ELF-1 (cell line): ENCODE measurements around the gene BEX1.
A peak's percentile ranks its signal among the peaks of the same experiment; 100 is the strongest.
"Not testable (repeated sequence)": the region's sequence is repeated elsewhere in the genome, so short reads cannot be mapped to it uniquely, and the experiment has no call there.

Source experiments
- DNase-seq: peaks from one replicate; pipeline ENCODE4 v3.0.0-alpha.2; 2016; ENCODE audit warnings: low read depth, low spot score

BEX1 gene

GRCh38 chrX:103063918-103064434, at the start of gene BEX1:
Gene BEX1, minus strand, starts transcription at chrX:103064171. Its CDS starts 897 bp downstream, at chrX:103063274.
- DNase-seq = peak; percentile 56

- DNase-seq = not testable (repeated sequence)
Observed at GRCh38 chrX:103109497-103109896, 45.5 kb upstream of the BEX1 start.

GRCh38 chrX:103107836-103108235, 43.9 kb upstream of the BEX1 start:
- DNase-seq = no peak

GRCh38 chrX:103107227-103107737, 43.3 kb upstream of the BEX1 start:
- not testable (repeated sequence) for DNase-seq

GRCh38 chrX:103104370-103104769, 40.4 kb upstream of the BEX1 start:
- DNase-seq = not testable (repeated sequence)

- not testable (repeated sequence) for DNase-seq
Observed at GRCh38 chrX:103103866-103104265, 39.9 kb upstream of the BEX1 start.

GRCh38 chrX:103101299-103102042, 37.5 kb upstream of the BEX1 start:
- peak; percentile 62 for DNase-seq

GRCh38 chrX:103100484-103100883, 36.5 kb upstream of the BEX1 start:
- no peak for DNase-seq

- DNase-seq = no peak
Observed at GRCh38 chrX:103099691-103100090, 35.7 kb upstream of the BEX1 start.

GRCh38 chrX:103098488-103098887, 34.5 kb upstream of the BEX1 start:
- DNase-seq = no peak

- no peak for DNase-seq
Observed at GRCh38 chrX:103092942-103093341, 29.0 kb upstream of the BEX1 start, which contains the start of gene NXF3. Gene NXF3, minus strand, starts transcription at chrX:103093143. Its CDS starts 120 bp downstream, at chrX:103093023.

GRCh38 chrX:103081051-103081450, 17.1 kb upstream of the BEX1 start:
- no peak for DNase-seq

GRCh38 chrX:103073467-103073866, 9.5 kb upstream of the BEX1 start:
- no peak for DNase-seq

GRCh38 chrX:103066606-103067005, 2.6 kb upstream of the BEX1 start:
- no peak for DNase-seq

GRCh38 chrX:103063191-103063845, 653 bp downstream of the BEX1 start:
- peak; percentile 49 for DNase-seq

GRCh38 chrX:103061486-103061885, 2.5 kb downstream of the BEX1 start:
- DNase-seq = no peak

GRCh38 chrX:103056902-103057301, 7.1 kb downstream of the BEX1 start:
- no peak for DNase-seq

- DNase-seq = no peak
Observed at GRCh38 chrX:103052625-103053024, 11.3 kb downstream of the BEX1 start.

GRCh38 chrX:103051260-103051789, 12.6 kb downstream of the BEX1 start:
- DNase-seq = peak; percentile 4

- DNase-seq = not testable (repeated sequence)
Observed at GRCh38 chrX:103033371-103033770, 30.6 kb downstream of the BEX1 start.

- peak; percentile 2 for DNase-seq
Observed at GRCh38 chrX:103017542-103017941, 46.4 kb downstream of the BEX1 start.

- DNase-seq = no peak
Observed at GRCh38 chrX:103012945-103013344, 51.0 kb downstream of the BEX1 start.
